ENCODE results near the gene TNS1. TPM values are rescaled to one million over a fixed set of nuclear protein-coding genes. Genes with fewer than 3 reads are reported as not detected.
"Not testable (repeated sequence)": the region's sequence is repeated elsewhere in the genome, so short reads cannot be mapped to it uniquely, and the experiment has no call there.

The TNS1 gene
- total RNA-seq, 1 donor from 2014 or later = 0.24 TPM

DNA sequence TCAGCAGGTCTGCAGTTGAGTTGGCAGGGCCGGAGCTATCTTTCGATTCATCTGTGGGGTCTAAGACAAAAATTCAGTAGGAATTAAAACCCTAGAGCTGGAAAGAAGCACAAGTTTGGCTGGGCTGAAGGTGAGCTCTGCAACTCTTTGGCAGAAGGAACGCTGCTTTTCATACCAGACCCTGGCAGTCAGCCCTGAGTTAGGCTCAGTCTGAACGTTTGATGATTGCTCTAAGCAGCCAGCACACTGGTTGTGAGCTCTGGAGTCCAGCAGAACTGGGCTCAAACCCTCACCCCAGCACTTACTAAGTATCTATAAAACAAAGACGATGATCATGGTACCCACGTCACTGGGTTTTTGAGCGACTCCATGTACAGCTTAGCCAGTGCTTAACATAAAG, 192.5 kb downstream of the TNS1 start:
- DNase-seq (ENCODE audit: low spot score) = no peak
- TF ChIP-seq CTCF (IDR thresholded peaks at IDR 0.05) (no peak), EZH2phosphoT487 (IDR thresholded peaks at IDR 0.05) (no peak), EZH2 (IDR thresholded peaks at IDR 0.05) (no peak)
- no peaks in the 10 kb centered on the region for H3K4me1 ChIP-seq
- peaks cover 83% of the 10 kb centered on the region for H3K27me3 ChIP-seq
- H3K4me2 ChIP-seq = no peak overlapping the region
- no peaks in the 10 kb centered on the region for H3F3A ChIP-seq (ENCODE audit: low read depth)
- no peak overlapping the region for H3K9ac ChIP-seq
- Mint-ChIP-seq H3K4me3 (no peak overlapping the region), H3K27me3 (ENCODE audit: insufficient read depth, low read depth) (peaks cover 8% of the 10 kb centered on the region), H3K9me3 (no peaks in the 10 kb centered on the region), H3K36me3 (peaks cover 10% of the 10 kb centered on the region), H3K4me1 (peaks cover 29% of the 10 kb centered on the region), H3K27ac (no peak overlapping the region)
- H2AFZ ChIP-seq (replicated peaks) = no peak overlapping the region
- no peak overlapping the region for H3K4me3 ChIP-seq
- peaks cover 25% of the 10 kb centered on the region for H4K20me1 ChIP-seq (ENCODE audit: low read depth)
- no peaks in the 10 kb centered on the region for H3K36me3 ChIP-seq
- no peak overlapping the region for H3K27ac ChIP-seq
- no peaks in the 10 kb centered on the region for H3K9me3 ChIP-seq (ENCODE audit: low read depth)
- H3K79me2 ChIP-seq (ENCODE audit: low read depth) = no peaks in the 10 kb centered on the region

DNA sequence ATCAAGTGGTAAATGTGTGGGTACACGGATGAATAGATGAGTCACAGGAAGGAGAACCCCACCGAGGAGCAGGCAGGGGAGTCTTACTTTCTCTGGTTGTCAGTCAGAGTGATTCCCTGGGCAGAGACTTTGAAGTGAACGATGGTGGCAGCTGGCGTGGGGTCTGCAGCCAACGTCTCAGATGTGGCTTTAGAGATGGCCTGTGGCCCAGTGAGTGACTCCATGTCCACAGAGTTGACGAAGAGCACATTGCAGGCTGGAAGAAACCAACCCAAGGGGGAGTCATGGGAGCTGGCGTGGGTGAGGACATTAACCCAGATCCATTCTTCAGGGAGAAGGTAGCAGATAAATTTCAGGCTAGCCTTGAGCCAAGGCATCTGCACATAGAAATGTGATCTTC, 193.1 kb downstream of the TNS1 start:
- DNase-seq (ENCODE audit: low spot score) = no peak
- Histone ChIP-seq H3K4me2 (no peak overlapping the region), H3K36me3 (no peaks in the 10 kb centered on the region), H3K27ac (no peak overlapping the region), H4K20me1 (ENCODE audit: low read depth) (peaks cover 22% of the 10 kb centered on the region), H3K4me1 (no peaks in the 10 kb centered on the region), H2AFZ (replicated peaks) (no peak overlapping the region), H3F3A (ENCODE audit: low read depth) (no peaks in the 10 kb centered on the region), H3K4me3 (no peak overlapping the region), H3K79me2 (ENCODE audit: low read depth) (no peaks in the 10 kb centered on the region), H3K9ac (no peak overlapping the region), H3K27me3 (peaks cover 82% of the 10 kb centered on the region), H3K9me3 (ENCODE audit: low read depth) (no peaks in the 10 kb centered on the region)
- Mint-ChIP-seq H3K36me3 (peaks cover 10% of the 10 kb centered on the region), H3K27ac (no peak overlapping the region), H3K4me1 (peaks cover 29% of the 10 kb centered on the region), H3K27me3 (ENCODE audit: insufficient read depth, low read depth) (peaks cover 8% of the 10 kb centered on the region), H3K9me3 (no peaks in the 10 kb centered on the region), H3K4me3 (no peak overlapping the region)
- no peak for TF ChIP-seq EZH2 (IDR thresholded peaks at IDR 0.05)
- no peak for TF ChIP-seq CTCF (IDR thresholded peaks at IDR 0.05)
- TF ChIP-seq EZH2phosphoT487 (IDR thresholded peaks at IDR 0.05) = no peak

DNA sequence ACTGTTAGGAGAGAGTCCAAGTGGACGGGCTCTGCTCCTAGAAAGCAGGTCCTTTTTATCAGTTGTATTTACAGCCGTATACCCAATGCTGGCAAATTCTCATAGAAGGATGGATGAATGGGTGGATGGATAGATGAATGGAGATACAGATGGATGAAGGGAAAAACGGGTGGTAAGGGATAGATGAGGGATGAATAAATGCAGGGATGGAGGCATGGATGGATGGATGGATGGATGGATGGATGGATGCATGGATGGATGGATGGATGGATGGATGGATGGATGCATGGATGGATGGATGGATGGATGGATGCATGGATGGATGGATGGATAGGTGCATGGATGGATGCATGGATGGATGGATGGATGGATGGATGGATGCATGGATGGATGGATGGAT, 193.8 kb downstream of the TNS1 start:
- H3K4me3 Mint-ChIP-seq; H3K4me3 ChIP-seq; H3K27me3 Mint-ChIP-seq (ENCODE audit: insufficient read depth, low read depth); H3K9me3 ChIP-seq (ENCODE audit: low read depth); H3K79me2 ChIP-seq (ENCODE audit: low read depth); H3K4me2 ChIP-seq; H2AFZ ChIP-seq (replicated peaks); H3K36me3 ChIP-seq; H3K27ac ChIP-seq; H3F3A ChIP-seq (ENCODE audit: low read depth); H3K9ac ChIP-seq; H3K4me1 ChIP-seq; H3K27ac Mint-ChIP-seq; DNase-seq (ENCODE audit: low spot score); H3K9me3 Mint-ChIP-seq: not testable (repeated sequence)
- Histone ChIP-seq H4K20me1 (ENCODE audit: low read depth) (peaks cover 14% of the 10 kb centered on the region), H3K27me3 (peaks cover 82% of the 10 kb centered on the region)
- Mint-ChIP-seq H3K4me1 (peaks cover 24% of the 10 kb centered on the region), H3K36me3 (peaks cover 10% of the 10 kb centered on the region)

DNA sequence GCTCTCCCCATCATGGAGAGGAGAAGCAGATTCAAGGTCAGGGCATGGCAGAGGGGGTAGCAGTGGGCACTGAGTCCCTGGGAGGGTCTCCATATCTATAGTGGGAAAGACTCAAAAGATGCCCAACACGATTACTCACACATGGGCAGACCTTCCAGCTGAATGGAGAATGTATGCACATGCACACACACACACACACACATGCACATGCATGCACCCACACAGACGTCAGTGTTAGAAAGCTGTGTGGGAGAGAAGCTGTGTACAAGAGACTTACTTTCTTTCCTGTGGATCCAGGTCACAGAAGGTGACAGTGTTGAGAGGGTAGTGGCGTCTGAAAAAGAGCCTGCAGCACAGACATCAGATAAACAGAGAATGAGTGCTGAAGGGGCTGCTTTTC, 194.5 kb downstream of the TNS1 start:
- Mint-ChIP-seq H3K36me3 (peaks cover 10% of the 10 kb centered on the region), H3K27ac (no peak overlapping the region), H3K4me3 (no peak overlapping the region), H3K27me3 (ENCODE audit: insufficient read depth, low read depth) (peaks cover 12% of the 10 kb centered on the region), H3K4me1 (peaks cover 24% of the 10 kb centered on the region), H3K9me3 (no peaks in the 10 kb centered on the region)
- TF ChIP-seq EZH2phosphoT487 (IDR thresholded peaks at IDR 0.05) = no peak
- no peak for TF ChIP-seq EZH2 (IDR thresholded peaks at IDR 0.05)
- TF ChIP-seq CTCF (IDR thresholded peaks at IDR 0.05) = no peak
- Histone ChIP-seq H3K27ac (no peak overlapping the region), H3K4me1 (no peaks in the 10 kb centered on the region), H3K9me3 (ENCODE audit: low read depth) (no peaks in the 10 kb centered on the region), H3K4me2 (no peak overlapping the region), H3K36me3 (no peaks in the 10 kb centered on the region), H2AFZ (replicated peaks) (no peak overlapping the region), H3F3A (ENCODE audit: low read depth) (no peaks in the 10 kb centered on the region), H3K4me3 (no peak overlapping the region), H3K9ac (no peak overlapping the region), H3K79me2 (ENCODE audit: low read depth) (no peaks in the 10 kb centered on the region), H4K20me1 (ENCODE audit: low read depth) (peaks cover 13% of the 10 kb centered on the region), H3K27me3 (peaks cover 81% of the 10 kb centered on the region)
- no peak for DNase-seq (ENCODE audit: low spot score)
